Natural killer cell (primary cell): ENCODE data around the gene KCNAB2. TPM values are rescaled to one million over a fixed set of nuclear protein-coding genes. Genes with fewer than 3 reads are reported as not detected.

Experiments
- ATAC-seq, 3 donors: fragments of 150-1000 bp in 2 of 3; fragments of 200-7000 bp in 1 of 3; cut with Tn5 transposase; 1 replicate in 1 of 3; 2 replicates in 2 of 3; pipeline ENCODE4 v1.10.0; 2021; ENCODE audit warnings: mild to moderate bottlenecking in 2 of 3, moderate library complexity in 2 of 3
- DNase-seq, 2 donors: peaks; one replicate each; pipeline versions ENCODE4 v3.0.0 to v3.0.0-alpha.2; 2013 to 2021; ENCODE audit warnings: mixed read lengths in 1 of 2
- H3K27ac ChIP-seq: one replicate; pipeline ENCODE4 v1.5.1; 2013; ENCODE audit warnings: mild to moderate bottlenecking, low read length
- H3K27me3 ChIP-seq: one replicate; pipeline ENCODE4 v1.6.1; 2013; ENCODE audit warnings: low read length; ENCODE audit not compliant: control insufficient read depth, insufficient read depth
- H3K36me3 ChIP-seq: one replicate; pipeline ENCODE4 v1.6.1; 2013; ENCODE audit warnings: low read length; ENCODE audit not compliant: control insufficient read depth, insufficient read depth
- H3K4me1 ChIP-seq: one replicate; pipeline ENCODE4 v1.6.1; 2013; ENCODE audit warnings: low read length; ENCODE audit not compliant: control insufficient read depth, insufficient read depth
- H3K4me3 ChIP-seq: one replicate; pipeline ENCODE4 v1.5.1; 2013; ENCODE audit warnings: low read length
- H3K9me3 ChIP-seq: one replicate; pipeline ENCODE4 v1.6.1; 2013; ENCODE audit warnings: low read length; ENCODE audit not compliant: control insufficient read depth, insufficient read depth
- H3K27ac Mint-ChIP-seq, 2 donors: one replicate each; pipeline ENCODE4 v1.8.0; 2022; ENCODE audit warnings: mild to moderate bottlenecking in 2 of 2, mixed read lengths in 2 of 2, moderate library complexity in 1 of 2
- H3K27me3 Mint-ChIP-seq, 2 donors: one replicate each; pipeline ENCODE4 v1.8.0; 2022; ENCODE audit warnings: low read depth in 2 of 2, mixed read lengths in 2 of 2
- H3K36me3 Mint-ChIP-seq: one replicate; pipeline ENCODE4 v1.8.0; 2022; ENCODE audit warnings: mixed read lengths
- H3K4me1 Mint-ChIP-seq, 2 donors: one replicate each; pipeline ENCODE4 v1.8.0; 2022; ENCODE audit warnings: mixed read lengths in 2 of 2
- H3K4me3 Mint-ChIP-seq: one replicate; pipeline ENCODE4 v1.8.0; 2022; ENCODE audit warnings: mild to moderate bottlenecking, moderate library complexity, mixed read lengths
- H3K9me3 Mint-ChIP-seq, 2 donors: one replicate each; pipeline ENCODE4 v1.8.0; 2022; ENCODE audit warnings: mixed read lengths in 2 of 2
- WGBS: methylation state at CpG from one replicate; pipeline ENCODE4 v1.1.7; 2013; ENCODE audit warnings: missing lambda C conversion rate; ENCODE audit not compliant: insufficient coverage; 5-methylcytosine and 5-hydroxymethylcytosine counted together
- intact Hi-C: fragments of 100-400 bp; cut with micrococcal nuclease; formaldehyde crosslinking; loops from one replicate; pipeline ENCODE4 v1.14.2; 2022
- total RNA-seq, 4 donors: library from RNA; stranded (reverse); fragments of 120-200 nt in 1 of 4; gene quantifications; one replicate each; pipeline versions ENCODE4 v1.2.3 to v1.2.4, GENCODE V29; 2013 to 2022
- TF ChIP-seq, protein P1 (sequence below): fragments of 200-600 bp; IDR thresholded peaks from one replicate; pipeline ENCODE4 v1.8.0; 2022; ENCODE audit warnings: antibody characterized with exemption

Gene KCNAB2
- total RNA-seq, 3 donors from 2014 or later (not counting 1 experiment from before 2014, with no cell fraction given): 387 to 749 (median 430) TPM

GRCh38 chr1:6072774-6073479 lies 27.2 kb downstream of the KCNAB2 start:
- H3K36me3 Mint-ChIP-seq: no peaks in the 10 kb centered on the region
- DNase-seq (no peak), ATAC-seq (peak in 1 of 3 donors; percentile 41)
- Histone ChIP-seq H3K9me3 (no peaks in the 10 kb centered on the region), H3K4me1 (no peaks in the 10 kb centered on the region), H3K27me3 (no peaks in the 10 kb centered on the region), H3K36me3 (peaks cover 60% of the 10 kb centered on the region), H3K4me3 (no peak overlapping the region), H3K27ac (no peak overlapping the region)
- H3K4me3 Mint-ChIP-seq: no peak overlapping the region
- 95% methylated on average over 16 of the region's 17 CpGs for WGBS
- no peak overlapping the region for H3K27ac Mint-ChIP-seq
- H3K27me3 Mint-ChIP-seq: no peaks in the 10 kb centered on the region
- intact Hi-C loops: no loop called here
- no peaks in the 10 kb centered on the region for H3K9me3 Mint-ChIP-seq
- H3K4me1 Mint-ChIP-seq: peaks cover 19 to 37% of the 10 kb centered on the region in 2 donors
- TF ChIP-seq, protein P1, sequence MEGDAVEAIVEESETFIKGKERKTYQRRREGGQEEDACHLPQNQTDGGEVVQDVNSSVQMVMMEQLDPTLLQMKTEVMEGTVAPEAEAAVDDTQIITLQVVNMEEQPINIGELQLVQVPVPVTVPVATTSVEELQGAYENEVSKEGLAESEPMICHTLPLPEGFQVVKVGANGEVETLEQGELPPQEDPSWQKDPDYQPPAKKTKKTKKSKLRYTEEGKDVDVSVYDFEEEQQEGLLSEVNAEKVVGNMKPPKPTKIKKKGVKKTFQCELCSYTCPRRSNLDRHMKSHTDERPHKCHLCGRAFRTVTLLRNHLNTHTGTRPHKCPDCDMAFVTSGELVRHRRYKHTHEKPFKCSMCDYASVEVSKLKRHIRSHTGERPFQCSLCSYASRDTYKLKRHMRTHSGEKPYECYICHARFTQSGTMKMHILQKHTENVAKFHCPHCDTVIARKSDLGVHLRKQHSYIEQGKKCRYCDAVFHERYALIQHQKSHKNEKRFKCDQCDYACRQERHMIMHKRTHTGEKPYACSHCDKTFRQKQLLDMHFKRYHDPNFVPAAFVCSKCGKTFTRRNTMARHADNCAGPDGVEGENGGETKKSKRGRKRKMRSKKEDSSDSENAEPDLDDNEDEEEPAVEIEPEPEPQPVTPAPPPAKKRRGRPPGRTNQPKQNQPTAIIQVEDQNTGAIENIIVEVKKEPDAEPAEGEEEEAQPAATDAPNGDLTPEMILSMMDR: no peak

- no peaks in the 10 kb centered on the region for H3K36me3 Mint-ChIP-seq
- WGBS: 98% methylated on average over 15 of the region's 15 CpGs
- no peak overlapping the region for H3K4me3 Mint-ChIP-seq
- no peak for ATAC-seq
- no peak overlapping the region for H3K27ac Mint-ChIP-seq
- H3K9me3 Mint-ChIP-seq: no peaks in the 10 kb centered on the region
- DNase-seq: no peak
- Histone ChIP-seq H3K4me3 (no peak overlapping the region), H3K9me3 (no peaks in the 10 kb centered on the region), H3K27ac (no peak overlapping the region), H3K4me1 (no peaks in the 10 kb centered on the region), H3K27me3 (no peaks in the 10 kb centered on the region), H3K36me3 (peaks cover 60% of the 10 kb centered on the region)
- intact Hi-C loops: no loop called here
- peaks cover 25 to 35% of the 10 kb centered on the region in 2 donors for H3K4me1 Mint-ChIP-seq
- H3K27me3 Mint-ChIP-seq: no peaks in the 10 kb centered on the region
- TF ChIP-seq, protein P1: no peak
Measured at GRCh38 chr1:6073480-6074053, 27.9 kb downstream of the KCNAB2 start.

DNA sequence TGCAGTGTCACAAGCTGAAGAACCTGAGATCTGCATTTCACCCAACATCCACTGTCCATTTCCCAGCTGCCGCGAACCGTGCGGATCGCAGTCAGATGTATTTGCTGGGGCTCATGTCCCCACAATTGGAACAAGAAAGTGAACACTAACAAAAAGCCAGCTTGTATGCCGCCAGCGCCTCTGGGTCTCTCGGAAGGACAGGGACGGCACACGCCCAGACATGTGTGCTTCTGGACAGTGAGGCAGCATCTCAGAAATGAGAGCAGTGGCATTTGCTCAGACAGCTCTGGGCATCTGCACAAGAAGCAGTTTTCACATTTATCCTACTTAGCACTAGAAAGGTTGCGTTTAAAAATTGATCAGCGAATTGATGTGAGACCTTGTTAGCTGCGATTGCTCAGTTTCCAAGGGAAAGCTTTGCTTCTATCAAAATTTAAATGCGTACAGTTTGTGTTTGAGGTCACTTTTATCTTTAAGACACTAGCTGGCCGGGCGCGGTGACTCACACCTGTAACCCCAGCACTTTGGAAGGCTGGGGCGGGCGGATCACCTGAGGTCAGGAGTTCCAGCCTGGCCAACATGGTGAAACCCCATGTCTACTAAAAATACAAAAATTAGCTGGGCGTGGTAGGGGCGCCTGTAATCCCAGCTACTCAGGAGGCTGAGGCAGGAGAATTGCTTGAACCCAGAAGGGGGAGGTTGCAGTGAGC lies 28.7 kb downstream of the KCNAB2 start:
- H3K4me3 ChIP-seq: no peak overlapping the region
- ATAC-seq (no peak), DNase-seq (no peak)
- H3K27me3 ChIP-seq: no peaks in the 10 kb centered on the region
- peaks cover 62% of the 10 kb centered on the region for H3K36me3 ChIP-seq
- H3K9me3 ChIP-seq: no peaks in the 10 kb centered on the region
- peaks cover 27% of the 10 kb centered on the region in 2 donors for H3K4me1 Mint-ChIP-seq
- no peaks in the 10 kb centered on the region for H3K9me3 Mint-ChIP-seq
- H3K27me3 Mint-ChIP-seq: no peaks in the 10 kb centered on the region
- TF ChIP-seq, protein P1: no peak
- H3K36me3 Mint-ChIP-seq: no peaks in the 10 kb centered on the region
- intact Hi-C loops: no loop called here
- WGBS: 97% methylated on average over 21 of the region's 21 CpGs
- H3K27ac Mint-ChIP-seq: no peak overlapping the region
- H3K27ac ChIP-seq: no peak overlapping the region
- H3K4me3 Mint-ChIP-seq: no peak overlapping the region
- H3K4me1 ChIP-seq: no peaks in the 10 kb centered on the region
